GM18498 (cell line): ENCODE measurements around the gene PRRC1.

ENCODE experiments used
- ATAC-seq: cut with Tn5 transposase; IDR thresholded peaks from one replicate; pipeline ENCODE4 v1.9.1; 2021; ENCODE audit warnings: mild to moderate bottlenecking, moderate library complexity; ENCODE audit not compliant: unreplicated experiment

Gene PRRC1

GRCh38 chr5:127574852-127575679, 57.6 kb downstream of the PRRC1 start:
- ATAC-seq = no peak

GRCh38 chr5:127577458-127577857, 60.0 kb downstream of the PRRC1 start:
- ATAC-seq = peak; percentile 41

GRCh38 chr5:127580731-127581130, 63.3 kb downstream of the PRRC1 start:
- ATAC-seq = peak; percentile 68

GRCh38 chr5:127581450-127581849, 64.0 kb downstream of the PRRC1 start:
- no peak for ATAC-seq

- ATAC-seq = no peak
Measured at GRCh38 chr5:127582773-127583370, 65.4 kb downstream of the PRRC1 start.

- ATAC-seq = no peak
Measured at GRCh38 chr5:127583866-127584265, 66.4 kb downstream of the PRRC1 start.

GRCh38 chr5:127585661-127586060, 68.2 kb downstream of the PRRC1 start:
- no peak for ATAC-seq

- ATAC-seq = peak; percentile 76
Measured at GRCh38 chr5:127586066-127586770, 68.8 kb downstream of the PRRC1 start.

GRCh38 chr5:127586811-127587210, 69.4 kb downstream of the PRRC1 start:
- ATAC-seq = peak; percentile 37

- peak; percentile 18 for ATAC-seq
Measured at GRCh38 chr5:127587246-127587917, 69.9 kb downstream of the PRRC1 start.

- no peak for ATAC-seq
Measured at GRCh38 chr5:127588368-127588767, 70.9 kb downstream of the PRRC1 start.

GRCh38 chr5:127589309-127590030, 72.0 kb downstream of the PRRC1 start:
- no peak for ATAC-seq

- peak; percentile 50 for ATAC-seq
Measured at GRCh38 chr5:127590156-127590722, 72.8 kb downstream of the PRRC1 start.

GRCh38 chr5:127595484-127596368, 78.3 kb downstream of the PRRC1 start:
- no peak for ATAC-seq

GRCh38 chr5:127596501-127596900, 79.1 kb downstream of the PRRC1 start:
- no peak for ATAC-seq

GRCh38 chr5:127599320-127599719, 81.9 kb downstream of the PRRC1 start:
- ATAC-seq = no peak

- no peak for ATAC-seq
Measured at GRCh38 chr5:127599847-127600246, 82.4 kb downstream of the PRRC1 start.

- no peak for ATAC-seq
Measured at GRCh38 chr5:127601111-127601510, 83.7 kb downstream of the PRRC1 start.

GRCh38 chr5:127601601-127602000, 84.2 kb downstream of the PRRC1 start:
- ATAC-seq = no peak
